NCI-H82 treated with DMSO at 0.1 percent for 48 hours (cell line): ENCODE results near the gene DST.

Experiments used
- DNase-seq: peaks from one replicate; lab custom pipeline; 2025; ENCODE audit not compliant: unreplicated experiment; lab: John Stamatoyannopoulos, UW

Gene DST

DNA sequence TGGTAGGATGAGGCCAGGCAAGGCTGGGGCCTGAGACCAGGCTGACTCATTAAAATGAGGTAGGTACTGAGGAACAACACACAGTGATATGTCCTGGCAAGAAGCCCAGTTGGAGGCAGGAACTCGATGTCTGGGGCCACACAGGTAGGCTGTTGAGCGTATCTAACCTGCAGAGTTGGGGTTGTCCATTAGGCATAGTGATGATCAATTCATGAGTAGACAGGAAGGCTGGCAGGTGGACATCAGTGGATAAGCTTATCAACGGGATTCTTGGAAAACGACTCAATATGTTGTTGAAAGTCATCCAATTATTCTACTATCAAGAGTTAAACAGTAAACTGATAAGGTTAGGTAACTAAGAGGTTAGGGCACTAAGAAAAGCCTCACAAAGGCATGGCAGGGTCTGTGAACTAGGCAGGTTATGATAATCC, 202.1 kb downstream of the DST start:
- no peak for DNase-seq

DNA sequence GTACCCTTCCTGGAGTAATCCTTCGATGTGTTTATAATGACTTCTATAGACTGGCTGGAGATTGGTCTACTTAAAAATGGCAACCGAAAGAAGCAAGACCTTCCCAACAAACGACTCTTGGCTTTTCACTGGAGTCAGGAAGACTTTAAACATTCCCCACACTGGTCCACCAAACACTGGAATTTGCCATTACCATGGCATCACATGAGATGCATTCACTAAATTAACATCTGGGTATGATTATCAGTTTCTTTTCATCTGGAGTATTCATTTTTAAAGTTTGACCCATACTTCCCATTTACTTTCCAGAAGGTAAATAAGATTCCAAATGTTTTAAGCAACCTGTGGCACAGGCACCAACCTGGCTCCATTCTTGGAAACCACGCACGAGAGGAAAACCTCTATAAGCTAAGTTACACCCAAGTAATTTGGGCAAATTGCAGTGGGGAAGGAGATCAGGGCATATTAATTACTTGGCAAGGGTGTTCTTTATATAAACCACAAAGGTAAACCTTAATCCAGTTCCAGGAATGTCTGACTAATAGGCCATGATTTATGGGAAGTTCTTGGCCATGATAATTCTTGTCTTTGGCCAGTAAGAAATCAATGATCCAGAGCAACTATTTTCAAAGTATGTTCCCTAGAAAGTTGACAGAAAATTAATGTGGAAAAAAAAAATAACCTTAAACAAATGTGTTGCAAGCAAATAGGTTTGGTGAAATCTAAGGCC, 205.4 kb downstream of the DST start:
- no peak for DNase-seq

- no peak for DNase-seq
These were observed 206.9 kb downstream of the DST start for GRCh38 chr6:56435754-56436153.

DNA sequence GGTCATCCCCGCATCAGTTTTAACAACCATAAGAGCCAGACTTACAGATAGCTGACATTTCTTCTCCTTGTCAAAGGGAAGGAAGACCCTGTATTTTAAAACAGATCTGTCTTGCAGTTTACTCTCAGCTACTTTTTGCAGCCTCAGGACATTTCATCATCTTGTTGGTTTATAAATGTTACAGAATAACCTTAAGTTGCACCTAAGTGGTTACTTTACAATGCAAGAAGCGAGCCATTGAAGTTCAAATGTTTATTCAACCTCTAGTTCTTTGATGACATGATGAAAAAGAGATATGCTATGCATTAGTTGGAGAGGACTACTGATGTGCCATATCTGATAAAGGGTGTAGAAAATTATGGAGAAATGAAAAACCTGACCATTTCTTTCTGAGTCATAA, 207.4 kb downstream of the DST start:
- no peak for DNase-seq

DNA sequence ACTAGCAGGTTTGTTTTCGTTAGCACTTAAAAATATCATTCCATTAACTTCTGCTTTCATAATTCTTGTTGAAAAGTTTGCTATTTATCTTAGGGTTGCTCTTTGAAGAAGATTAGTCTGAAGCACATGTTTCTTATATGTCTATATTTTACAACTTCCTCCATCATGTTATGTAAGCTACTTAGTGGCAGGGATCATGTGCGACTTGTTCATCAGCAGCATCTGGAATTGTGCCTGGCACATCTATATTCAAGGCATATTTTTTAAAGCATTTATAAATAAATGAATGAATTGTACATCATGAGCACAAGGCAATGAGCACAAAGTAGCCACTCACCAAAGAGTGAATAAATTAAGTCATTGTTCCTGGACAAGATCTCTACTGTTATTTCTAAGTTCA, 208.1 kb downstream of the DST start:
- no peak for DNase-seq

DNA sequence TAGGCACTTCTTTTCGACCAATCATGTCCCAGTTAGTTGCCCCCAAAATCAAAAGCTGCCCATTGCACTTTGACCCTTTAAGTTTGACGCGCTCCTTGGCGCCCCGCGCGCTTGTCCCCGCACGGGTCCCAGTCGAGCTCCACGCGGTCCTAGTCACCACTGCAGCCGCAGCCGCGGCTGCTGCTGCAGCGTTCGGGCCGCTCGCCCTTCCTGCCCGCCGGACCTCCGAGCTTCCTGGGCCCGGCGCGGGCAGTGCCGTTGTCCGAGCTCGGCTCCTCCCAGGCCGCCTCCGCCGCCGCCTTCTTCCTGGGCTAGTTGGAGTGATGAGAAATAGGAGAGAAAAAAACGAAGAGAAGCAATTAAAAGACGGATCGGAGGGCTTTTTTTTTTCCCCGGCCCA, 209.6 kb downstream of the DST start:
- DNase-seq = no peak

- no peak for DNase-seq
These were observed 210.5 kb downstream of the DST start for GRCh38 chr6:56432194-56432593.

- no peak for DNase-seq
These were observed 211.8 kb downstream of the DST start for GRCh38 chr6:56430629-56431600.

DNA sequence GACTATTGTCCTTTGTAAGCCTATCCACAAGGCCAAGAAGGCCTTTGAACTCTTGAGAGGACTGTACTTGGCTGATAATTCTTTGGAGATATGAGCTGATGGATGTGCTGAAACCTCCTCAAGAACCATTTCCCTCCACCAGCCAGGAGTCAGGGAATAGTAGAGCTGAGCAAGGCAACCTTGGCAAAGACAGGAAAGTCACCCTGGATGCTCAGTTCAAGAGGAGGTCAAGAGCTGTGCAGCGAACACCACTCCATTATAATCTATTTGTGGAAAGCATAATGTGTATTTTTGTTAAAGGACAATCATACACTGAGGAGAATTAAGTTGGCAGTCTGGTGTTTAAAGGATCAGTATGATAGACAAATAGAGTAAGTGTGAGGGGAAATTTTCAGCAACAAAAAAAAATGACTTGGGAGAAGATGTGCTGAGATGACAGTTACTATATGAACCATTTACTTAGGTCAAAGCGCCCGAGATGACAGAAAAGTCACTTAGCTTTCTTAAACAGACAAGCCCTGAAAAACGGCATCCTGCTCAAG, 218.1 kb downstream of the DST start:
- DNase-seq = no peak

DNA sequence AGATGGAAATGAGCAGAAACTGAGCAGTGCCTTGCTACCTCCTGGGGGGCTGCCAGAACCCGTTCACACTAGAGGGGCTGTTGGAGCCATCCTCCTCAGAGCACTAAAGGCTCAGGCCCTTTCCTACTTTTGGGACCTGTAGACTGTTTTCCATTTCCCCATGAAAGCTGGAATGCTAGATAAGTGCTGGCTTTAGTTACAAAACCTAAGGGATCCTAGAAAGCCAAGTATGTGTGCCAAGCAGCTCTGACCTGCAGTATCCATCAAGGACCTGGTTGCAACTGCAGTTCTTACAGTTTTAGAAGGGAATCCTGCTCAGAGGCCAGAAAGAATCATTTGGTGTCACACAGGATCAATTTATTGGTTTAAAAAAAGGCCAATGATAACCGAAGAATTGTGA, 218.6 kb downstream of the DST start:
- DNase-seq = no peak

DNA sequence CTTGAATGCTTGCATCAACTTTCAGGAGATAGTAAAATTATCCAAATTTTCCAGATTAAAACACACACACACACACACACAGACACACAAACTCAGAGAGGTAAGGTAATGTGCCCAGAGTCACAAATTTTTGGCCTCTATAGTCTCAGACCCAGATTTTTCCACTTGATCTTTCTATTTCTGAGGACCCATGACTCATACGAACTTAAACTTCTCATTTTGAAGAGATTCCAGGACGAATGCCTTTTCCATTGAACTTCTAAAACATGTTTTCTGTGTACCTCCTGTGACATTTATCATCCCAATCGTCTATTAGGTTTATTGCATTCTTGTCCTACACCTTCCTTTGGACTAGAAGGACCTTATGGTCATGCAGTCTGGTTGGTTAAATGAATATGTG, 222.4 kb downstream of the DST start:
- no peak for DNase-seq

GRCh38 chr6:56419191-56419590, 223.5 kb downstream of the DST start:
- DNase-seq = no peak

- DNase-seq = no peak
These were observed 224.9 kb downstream of the DST start for GRCh38 chr6:56417823-56418222.

DNA sequence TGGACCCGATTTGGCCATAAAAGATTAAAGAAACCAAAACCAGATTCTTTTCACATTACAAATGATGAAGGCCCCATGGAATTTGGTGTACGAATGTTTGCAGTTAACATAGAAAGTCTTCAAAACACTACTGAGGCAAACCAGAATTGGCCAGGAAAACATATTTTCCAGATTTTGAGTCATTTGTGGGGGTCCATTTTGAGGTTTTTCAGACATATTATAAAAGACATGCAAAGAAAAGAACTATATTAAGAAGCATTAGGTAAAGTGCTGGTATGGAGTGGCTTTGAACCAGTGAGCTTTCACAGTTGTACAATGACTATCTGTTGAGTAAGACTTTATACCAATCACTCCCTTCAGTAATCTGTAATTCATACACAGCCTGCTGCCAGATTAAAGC, 226.4 kb downstream of the DST start:
- no peak for DNase-seq

DNA sequence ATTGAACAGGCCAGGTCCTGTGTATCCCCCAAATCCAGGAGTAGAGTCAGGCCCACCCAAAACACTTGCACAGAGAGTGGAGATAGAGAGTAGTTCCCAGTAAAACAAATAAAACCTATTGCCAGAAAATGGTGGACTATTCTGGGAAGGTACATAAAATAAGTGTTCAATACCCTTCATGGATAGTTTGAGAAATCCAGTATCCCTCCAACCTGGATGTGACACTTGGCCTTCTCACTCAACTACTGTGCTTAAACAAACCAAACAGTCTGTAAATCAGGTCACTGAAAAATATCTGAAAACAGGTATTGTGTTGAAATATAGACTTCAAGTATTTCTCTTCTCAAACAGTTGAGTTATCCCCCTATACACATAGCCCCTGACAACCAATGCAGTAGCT, 233.7 kb downstream of the DST start:
- no peak for DNase-seq
